GM12878 (cell line): ENCODE measurements around the gene COL4A1. TPM values are rescaled to one million over a fixed set of nuclear protein-coding genes. Genes with fewer than 3 reads are reported as not detected.

Source experiments
- ATAC-seq: fragments of 200-7000 bp; cut with Tn5 transposase; 3 replicates; pipeline ENCODE4 v1.9.1; 2020; ENCODE audit warnings: mild to moderate bottlenecking, moderate library complexity
- BruUV-seq: library from RNA; stranded (reverse); fragments of 400-500 nt; replicated peaks from 2 replicates; lab custom pipeline; 2021; lab: Mats Ljungman, UMichigan
- CTCF ChIA-PET: fragments of 300-600 bp; sonication (Branson Sonifier 250); formaldehyde crosslinking; extraction: SDS; loops from one replicate; lab custom pipeline; 2021; ENCODE audit warnings: inconsistent platforms; lab: Yijun Ruan, JAX
- POLR2A ChIA-PET: fragments of 350-600 bp; formaldehyde crosslinking; extraction: SDS; loops from one replicate; lab custom pipeline; 2021; ENCODE audit warnings: inconsistent platforms; lab: Charles Lee
- RAD21 ChIA-PET: fragments of 300-600 bp; sonication (Branson Sonifier 250); formaldehyde crosslinking; loops from one replicate; lab custom pipeline; 2023; ENCODE audit warnings: antibody characterized with exemption; ENCODE audit not compliant: unreplicated experiment; lab: Charles Lee
- SMC1A ChIA-PET: fragments of 300-600 bp; sonication (Branson Sonifier 250); formaldehyde crosslinking; loops from one replicate; lab custom pipeline; 2023; ENCODE audit not compliant: unreplicated experiment, uncharacterized antibody; lab: Charles Lee
- DNase-seq: peaks from one replicate; pipeline ENCODE4 v3.0.0-alpha.2; 2011; ENCODE audit warnings: low read depth, low spot score
- FAIRE-seq: peaks from 3 replicates; lab custom pipeline; 2011; peaks lifted over from hg19 to GRCh38; lab: Jason Lieb, UNC
- H2AFZ ChIP-seq: 2 replicates; pipeline ENCODE4 v1.6.0; 2011; ENCODE audit warnings: low read depth, low read length, control low read depth; ENCODE audit not compliant: control insufficient read depth
- H3K27ac ChIP-seq: 2 replicates; pipeline ENCODE4 v1.5.1; 2011; ENCODE audit warnings: control low read depth; ENCODE audit not compliant: control insufficient read depth, insufficient read depth
- H3K27me3 ChIP-seq, 2 experiments: replicated peaks in 1 of 2; 2 replicates each; pipeline versions ENCODE4 v1.6.0 to v1.6.1; 2011; ENCODE audit warnings: low read length in 1 of 2; ENCODE audit not compliant: control insufficient read depth in 2 of 2, insufficient read depth in 2 of 2
- H3K36me3 ChIP-seq, 2 experiments: 2 replicates each; pipeline ENCODE4 v1.5.1; 2011; ENCODE audit warnings: low read length in 1 of 2; ENCODE audit not compliant: control insufficient read depth in 2 of 2, insufficient read depth in 2 of 2
- H3K4me1 ChIP-seq: 2 replicates; pipeline ENCODE4 v1.6.1; 2011; ENCODE audit warnings: mild to moderate bottlenecking, low read length, moderate library complexity, mixed read lengths; ENCODE audit not compliant: control insufficient read depth, insufficient read depth
- H3K4me2 ChIP-seq: 2 replicates; pipeline ENCODE4 v1.6.0; 2011; ENCODE audit warnings: control low read depth; ENCODE audit not compliant: control insufficient read depth, insufficient read depth
- H3K4me3 ChIP-seq: fragments of 200-600 bp; sonication (generic); 2 replicates; pipeline ENCODE4 v1.5.1; 2016
- H3K79me2 ChIP-seq: 2 replicates; pipeline ENCODE4 v1.6.0; 2011; ENCODE audit warnings: low read length; ENCODE audit not compliant: control insufficient read depth, insufficient read depth
- H3K9ac ChIP-seq: 2 replicates; pipeline ENCODE4 v1.8.0; 2011; ENCODE audit warnings: low read length, control low read depth, mixed read lengths; ENCODE audit not compliant: control insufficient read depth, insufficient read depth
- H3K9me3 ChIP-seq: replicated peaks from 3 replicates; pipeline ENCODE4 v1.5.1; 2011; ENCODE audit warnings: mild to moderate bottlenecking, low read length; ENCODE audit not compliant: control insufficient read depth, insufficient read depth
- H4K20me1 ChIP-seq: 2 replicates; pipeline ENCODE4 v1.6.0; 2011; ENCODE audit not compliant: control insufficient read depth, insufficient read depth
- BCL11A ChIP-seq: IDR thresholded peaks from 2 replicates; pipeline ENCODE4 v1.6.1; 2011; ENCODE audit warnings: low read depth, low read length
- CBX3 ChIP-seq: fragments of 200-600 bp; sonication (generic); IDR thresholded peaks from 2 replicates; pipeline ENCODE4 v1.6.1; 2016; ENCODE audit warnings: low read depth, borderline replicate concordance
- ETV6 ChIP-seq, 2 experiments: fragments of 450-650 bp in 1 of 2; IDR thresholded peaks in 1 of 2; conservative IDR thresholded peaks in 1 of 2; 2 replicates each; pipeline ENCODE4 v1.6.1; 2014; ENCODE audit warnings: antibody characterized with exemption in 1 of 2, borderline replicate concordance in 1 of 2, low read depth in 1 of 2, mild to moderate bottlenecking in 1 of 2, moderate library complexity in 1 of 2
- EZH2 ChIP-seq: IDR thresholded peaks from 2 replicates; pipeline ENCODE4 v1.6.1; 2012; ENCODE audit warnings: low read depth, mild to moderate bottlenecking, control low read depth, inconsistent platforms, low read length, borderline replicate concordance; ENCODE audit not compliant: control insufficient read depth
- GABPA ChIP-seq: IDR thresholded peaks from 2 replicates; pipeline ENCODE4 v1.6.1; 2014; ENCODE audit warnings: antibody characterized with exemption, low read depth, mild to moderate bottlenecking, inconsistent platforms
- GATAD2B ChIP-seq: fragments of 450-650 bp; conservative IDR thresholded peaks from 2 replicates; pipeline ENCODE4 v1.6.1; 2017; ENCODE audit warnings: low read depth, mild to moderate bottlenecking, moderate library complexity
- IKZF2 ChIP-seq, 2 experiments: fragments of 450-650 bp; IDR thresholded peaks; 2 replicates each; pipeline ENCODE4 v1.6.1; 2017; ENCODE audit warnings: mild to moderate bottlenecking in 2 of 2, moderate library complexity in 2 of 2
- PAX8 ChIP-seq: fragments of 450-650 bp; IDR thresholded peaks from 2 replicates; pipeline ENCODE4 v1.6.1; 2017; ENCODE audit warnings: mild to moderate bottlenecking, moderate library complexity
- RAD21 ChIP-seq: IDR thresholded peaks from 2 replicates; pipeline ENCODE4 v1.6.1; 2011; ENCODE audit warnings: mild to moderate bottlenecking, low read depth, low read length, moderate library complexity; ENCODE audit not compliant: insufficient read depth
- RELA ChIP-seq: fragments of 450-650 bp; IDR thresholded peaks from 2 replicates; pipeline ENCODE4 v1.8.0; 2014; ENCODE audit warnings: borderline replicate concordance; ENCODE audit not compliant: partially characterized antibody
- SREBF1 ChIP-seq: IDR thresholded peaks from 2 replicates; pipeline ENCODE4 v1.6.1; 2012; ENCODE audit warnings: mild to moderate bottlenecking, low read length
- SUPT20H ChIP-seq: IDR thresholded peaks from 2 replicates; pipeline ENCODE4 v1.6.1; 2011; ENCODE audit warnings: low read depth, mild to moderate bottlenecking, low read length, moderate library complexity, borderline replicate concordance; ENCODE audit not compliant: control insufficient read depth
- YY1 ChIP-seq: IDR thresholded peaks from 2 replicates; pipeline ENCODE4 v1.6.1; 2011; ENCODE audit warnings: low read depth, mild to moderate bottlenecking, low read length
- WGBS: methylation state at CpG from one replicate; pipeline ENCODE4 v1.1.6; 2016; ENCODE audit warnings: low lambda C conversion rate; ENCODE audit not compliant: insufficient replicate concordance, insufficient coverage; ENCODE audit errors: missing lambda C conversion rate; 5-methylcytosine and 5-hydroxymethylcytosine counted together
- in situ Hi-C: fragments of 300-500 bp; cut with MboI; formaldehyde crosslinking; loops from 9 replicates; pipeline ENCODE4 v1.14.3; 2018; ENCODE audit warnings: mixed read lengths
- intact Hi-C: fragments of 100-400 bp; cut with micrococcal nuclease; formaldehyde crosslinking; loops from one replicate; pipeline ENCODE4 v1.14.2; 2022; ENCODE audit not compliant: unreplicated experiment
- polyA plus RNA-seq, 11 experiments: library from polyadenylated mRNA; depleted of rRNA in 4 of 11; unstranded in 6 of 11; stranded (reverse) in 5 of 11; fragments of >200 nt; fragmentation: Nextera tagmentation in 4 of 11; fragmentation: Illumina TruSeq in 1 of 11; extraction: Ambion mirVana in 4 of 11; extraction: Trizol in 1 of 11; gene quantifications; 1 replicate in 1 of 11; 2 replicates in 10 of 11; pipeline versions ENCODE4 v1.2.1 to v1.2.3, GENCODE V29; 2011 to 2016; ENCODE audit warnings: inconsistent platforms in 2 of 11, missing spikeins in 2 of 11, low read depth in 1 of 11
- total RNA-seq, 4 experiments: library from RNA; depleted of rRNA in 3 of 4; stranded (reverse); fragments of >200 nt in 3 of 4; fragmentation: Illumina TruSeq in 1 of 4; extraction: Trizol in 1 of 4; gene quantifications; 2 replicates each; pipeline versions ENCODE4 v1.2.1 to v1.2.3, GENCODE V29; 2013 to 2021
- TF ChIP-seq, protein P1 (sequence below): IDR thresholded peaks from 2 replicates; pipeline ENCODE4 v1.6.1; 2011; ENCODE audit warnings: borderline replicate concordance, low read depth, mild to moderate bottlenecking, moderate library complexity, low read length; ENCODE audit not compliant: insufficient read depth, poor library complexity, severe bottlenecking
- TF ChIP-seq, protein P2 (sequence below): IDR thresholded peaks from 2 replicates; pipeline ENCODE4 v1.6.1; 2012; ENCODE audit warnings: low read length, inconsistent platforms
- TF ChIP-seq, protein P3 (sequence below): IDR thresholded peaks from 2 replicates; pipeline ENCODE4 v1.6.1; 2011; ENCODE audit warnings: mild to moderate bottlenecking, low read depth, low read length, moderate library complexity; ENCODE audit not compliant: insufficient replicate concordance

COL4A1 gene
- total and polyA plus RNA-seq, 10 of the 15 experiments (the other 5 are each of a cell fraction or from before 2014, with no cell fraction given) = 0.07 to 0.31 (median 0.13) TPM; not detected in 6

DNA sequence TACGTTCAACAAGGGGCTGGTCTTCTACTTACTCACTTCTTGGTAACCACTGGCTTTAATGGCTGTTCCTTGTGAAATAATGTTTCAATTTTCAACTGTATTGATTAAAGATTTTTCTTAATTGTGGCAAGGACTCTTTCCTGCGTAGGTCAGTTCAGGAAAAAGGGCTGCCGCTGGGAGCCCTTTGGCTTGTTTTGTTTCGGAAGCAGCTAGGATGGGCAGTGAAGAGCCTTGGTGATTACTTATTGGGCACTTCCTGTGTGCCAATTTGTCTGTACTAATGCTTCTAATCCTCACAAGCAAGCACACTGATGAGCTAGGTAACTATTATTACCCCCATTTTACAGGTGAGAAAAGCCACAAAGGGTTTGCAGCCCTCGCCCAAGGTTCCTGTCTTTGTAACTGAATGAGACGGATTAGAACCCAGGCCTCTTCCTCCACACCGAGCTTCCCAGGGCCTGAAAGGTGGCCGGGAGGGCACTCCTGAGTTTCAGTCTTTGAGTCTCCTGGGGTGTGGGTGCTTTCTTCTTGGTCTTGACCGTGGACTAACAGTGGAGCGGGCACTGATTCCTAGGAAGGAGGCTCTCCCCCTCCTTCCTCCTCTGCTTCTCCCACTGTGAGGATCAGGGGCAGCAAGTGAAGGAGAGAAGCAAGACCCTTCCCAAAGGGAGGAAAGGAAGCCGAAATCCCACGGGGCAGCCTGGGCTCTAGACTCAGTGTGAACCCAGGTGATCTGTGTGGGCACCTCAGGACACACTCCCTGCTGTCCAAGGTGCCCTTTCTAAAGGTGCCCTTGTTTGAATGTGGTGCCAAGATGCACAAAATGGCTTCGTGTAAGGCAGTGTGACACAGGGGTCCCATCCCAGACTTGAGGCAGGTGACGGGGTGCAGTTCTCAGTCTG is 3.8 kb upstream of the COL4A1 start:
- TF ChIP-seq ETV6 (conservative IDR thresholded peaks at IDR 0.05 in 1 of 2, IDR thresholded peaks at IDR 0.05 in 1 of 2; ENCODE audit: borderline replicate concordance in 1 of 2, low read depth in 1 of 2) (no peak), SREBF1 (no peak), CBX3 (no peak), YY1 (no peak), RELA (no peak), GATAD2B (no peak), RAD21 (no peak), BCL11A (no peak), SUPT20H (no peak), PAX8 (no peak), GABPA (no peak), IKZF2 (IDR thresholded peaks at IDR 0.05) (no peak), EZH2 (no peak)
- TF ChIP-seq, protein P1, sequence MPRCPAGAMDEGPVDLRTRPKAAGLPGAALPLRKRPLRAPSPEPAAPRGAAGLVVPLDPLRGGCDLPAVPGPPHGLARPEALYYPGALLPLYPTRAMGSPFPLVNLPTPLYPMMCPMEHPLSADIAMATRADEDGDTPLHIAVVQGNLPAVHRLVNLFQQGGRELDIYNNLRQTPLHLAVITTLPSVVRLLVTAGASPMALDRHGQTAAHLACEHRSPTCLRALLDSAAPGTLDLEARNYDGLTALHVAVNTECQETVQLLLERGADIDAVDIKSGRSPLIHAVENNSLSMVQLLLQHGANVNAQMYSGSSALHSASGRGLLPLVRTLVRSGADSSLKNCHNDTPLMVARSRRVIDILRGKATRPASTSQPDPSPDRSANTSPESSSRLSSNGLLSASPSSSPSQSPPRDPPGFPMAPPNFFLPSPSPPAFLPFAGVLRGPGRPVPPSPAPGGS = no peak
- TF ChIP-seq, protein P2, sequence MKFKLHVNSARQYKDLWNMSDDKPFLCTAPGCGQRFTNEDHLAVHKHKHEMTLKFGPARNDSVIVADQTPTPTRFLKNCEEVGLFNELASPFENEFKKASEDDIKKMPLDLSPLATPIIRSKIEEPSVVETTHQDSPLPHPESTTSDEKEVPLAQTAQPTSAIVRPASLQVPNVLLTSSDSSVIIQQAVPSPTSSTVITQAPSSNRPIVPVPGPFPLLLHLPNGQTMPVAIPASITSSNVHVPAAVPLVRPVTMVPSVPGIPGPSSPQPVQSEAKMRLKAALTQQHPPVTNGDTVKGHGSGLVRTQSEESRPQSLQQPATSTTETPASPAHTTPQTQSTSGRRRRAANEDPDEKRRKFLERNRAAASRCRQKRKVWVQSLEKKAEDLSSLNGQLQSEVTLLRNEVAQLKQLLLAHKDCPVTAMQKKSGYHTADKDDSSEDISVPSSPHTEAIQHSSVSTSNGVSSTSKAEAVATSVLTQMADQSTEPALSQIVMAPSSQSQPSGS = no peak
- TF ChIP-seq, protein P3, sequence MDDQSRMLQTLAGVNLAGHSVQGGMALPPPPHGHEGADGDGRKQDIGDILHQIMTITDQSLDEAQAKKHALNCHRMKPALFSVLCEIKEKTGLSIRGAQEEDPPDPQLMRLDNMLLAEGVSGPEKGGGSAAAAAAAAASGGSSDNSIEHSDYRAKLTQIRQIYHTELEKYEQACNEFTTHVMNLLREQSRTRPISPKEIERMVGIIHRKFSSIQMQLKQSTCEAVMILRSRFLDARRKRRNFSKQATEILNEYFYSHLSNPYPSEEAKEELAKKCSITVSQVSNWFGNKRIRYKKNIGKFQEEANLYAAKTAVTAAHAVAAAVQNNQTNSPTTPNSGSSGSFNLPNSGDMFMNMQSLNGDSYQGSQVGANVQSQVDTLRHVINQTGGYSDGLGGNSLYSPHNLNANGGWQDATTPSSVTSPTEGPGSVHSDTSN = no peak
- Histone ChIP-seq H3K27ac (no peak overlapping the region), H3K4me3 (no peak overlapping the region), H3K36me3 (no peaks in the 10 kb centered on the region), H4K20me1 (no peaks in the 10 kb centered on the region), H3K9me3 (no peaks in the 10 kb centered on the region; the same call in 2 of the 3 replicates), H3K4me2 (no peak overlapping the region), H3K79me2 (no peaks in the 10 kb centered on the region), H3K27me3 (peaks cover 16 to 19% of the 10 kb centered on the region in 2 experiments), H3K4me1 (no peaks in the 10 kb centered on the region), H3K9ac (no peak overlapping the region), H2AFZ (no peak overlapping the region)
- FAIRE-seq = no peak
- no TSS peak for BruUV-seq
- 29% methylated on average over 14 of the region's 14 CpGs for WGBS
- ATAC-seq = no peak
- ChIA-PET POLR2A (no interaction called here), SMC1A (no interaction called here), RAD21 (no interaction called here), CTCF (no interaction called here)
- DNase-seq = no peak
- in situ Hi-C loops (no loop called here), intact Hi-C loops (no loop called here)
